ENCODE measurements around the gene SNED1. TPM values are rescaled to one million over a fixed set of nuclear protein-coding genes. Genes with fewer than 3 reads are reported as not detected.
A peak's percentile ranks its signal among the peaks of the same experiment; 100 is the strongest.

The SNED1 gene
- total RNA-seq, 3 donors from 2014 or later, result 27.1 to 46.9 (median 35.2) TPM

DNA sequence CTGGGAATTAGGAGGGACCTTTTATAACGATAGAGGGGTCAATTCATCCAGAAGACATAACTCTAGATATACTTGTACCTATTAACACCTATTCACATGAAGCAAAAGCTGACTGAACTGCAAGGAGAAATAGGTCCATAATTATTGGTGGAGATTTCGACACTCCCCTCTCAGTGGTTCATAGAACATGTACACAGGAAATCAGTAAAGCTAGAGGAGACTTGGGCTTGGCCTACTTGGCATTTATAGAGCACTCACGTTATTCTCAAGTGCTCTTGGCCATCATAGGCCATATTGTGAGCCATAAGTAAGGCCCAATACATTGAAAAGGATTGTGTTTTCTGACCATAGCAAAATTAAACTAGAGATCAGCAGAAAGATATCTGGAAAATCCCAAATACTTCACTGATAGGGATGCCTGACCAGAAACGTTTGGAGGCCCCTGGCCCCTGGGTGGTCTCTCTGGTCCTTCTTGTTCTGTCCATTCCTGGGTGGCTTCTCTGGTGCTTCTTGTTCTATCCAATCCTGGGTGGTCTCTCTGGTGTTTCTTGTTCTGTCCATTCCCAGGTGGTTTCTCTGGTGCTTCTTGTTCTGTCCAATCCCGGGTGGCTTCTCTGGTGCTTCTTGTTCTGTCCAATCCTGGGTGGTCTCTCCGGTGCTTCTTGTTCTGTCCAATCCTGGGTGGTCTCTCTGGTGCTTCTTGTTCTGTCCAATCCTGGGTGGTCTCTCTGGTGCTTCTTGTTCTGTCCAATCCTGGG is 49.0 kb downstream of the SNED1 start:
- peak in 1 of 2 donors; percentile 2 for DNase-seq (ENCODE audit: low spot score in 2 of 2)
- Histone ChIP-seq H3K9me3 (no peaks in the 10 kb centered on the region), H3K36me3 (no peaks in the 10 kb centered on the region), H3K4me3 (no peak overlapping the region), H3K27ac (no peak overlapping the region), H3K4me1 (no peaks in the 10 kb centered on the region), H3K27me3 (no peaks in the 10 kb centered on the region)
- TF ChIP-seq, protein P1, sequence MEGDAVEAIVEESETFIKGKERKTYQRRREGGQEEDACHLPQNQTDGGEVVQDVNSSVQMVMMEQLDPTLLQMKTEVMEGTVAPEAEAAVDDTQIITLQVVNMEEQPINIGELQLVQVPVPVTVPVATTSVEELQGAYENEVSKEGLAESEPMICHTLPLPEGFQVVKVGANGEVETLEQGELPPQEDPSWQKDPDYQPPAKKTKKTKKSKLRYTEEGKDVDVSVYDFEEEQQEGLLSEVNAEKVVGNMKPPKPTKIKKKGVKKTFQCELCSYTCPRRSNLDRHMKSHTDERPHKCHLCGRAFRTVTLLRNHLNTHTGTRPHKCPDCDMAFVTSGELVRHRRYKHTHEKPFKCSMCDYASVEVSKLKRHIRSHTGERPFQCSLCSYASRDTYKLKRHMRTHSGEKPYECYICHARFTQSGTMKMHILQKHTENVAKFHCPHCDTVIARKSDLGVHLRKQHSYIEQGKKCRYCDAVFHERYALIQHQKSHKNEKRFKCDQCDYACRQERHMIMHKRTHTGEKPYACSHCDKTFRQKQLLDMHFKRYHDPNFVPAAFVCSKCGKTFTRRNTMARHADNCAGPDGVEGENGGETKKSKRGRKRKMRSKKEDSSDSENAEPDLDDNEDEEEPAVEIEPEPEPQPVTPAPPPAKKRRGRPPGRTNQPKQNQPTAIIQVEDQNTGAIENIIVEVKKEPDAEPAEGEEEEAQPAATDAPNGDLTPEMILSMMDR (IDR thresholded peaks at IDR 0.05), result no peak
- no peak for TF ChIP-seq POLR2AphosphoS5 (IDR thresholded peaks at IDR 0.05)
- no peak for TF ChIP-seq POLR2A (IDR thresholded peaks at IDR 0.05)
- intact Hi-C loops (cut with DNase I; ENCODE audit: low total_unique reads), result no loop called here

DNA sequence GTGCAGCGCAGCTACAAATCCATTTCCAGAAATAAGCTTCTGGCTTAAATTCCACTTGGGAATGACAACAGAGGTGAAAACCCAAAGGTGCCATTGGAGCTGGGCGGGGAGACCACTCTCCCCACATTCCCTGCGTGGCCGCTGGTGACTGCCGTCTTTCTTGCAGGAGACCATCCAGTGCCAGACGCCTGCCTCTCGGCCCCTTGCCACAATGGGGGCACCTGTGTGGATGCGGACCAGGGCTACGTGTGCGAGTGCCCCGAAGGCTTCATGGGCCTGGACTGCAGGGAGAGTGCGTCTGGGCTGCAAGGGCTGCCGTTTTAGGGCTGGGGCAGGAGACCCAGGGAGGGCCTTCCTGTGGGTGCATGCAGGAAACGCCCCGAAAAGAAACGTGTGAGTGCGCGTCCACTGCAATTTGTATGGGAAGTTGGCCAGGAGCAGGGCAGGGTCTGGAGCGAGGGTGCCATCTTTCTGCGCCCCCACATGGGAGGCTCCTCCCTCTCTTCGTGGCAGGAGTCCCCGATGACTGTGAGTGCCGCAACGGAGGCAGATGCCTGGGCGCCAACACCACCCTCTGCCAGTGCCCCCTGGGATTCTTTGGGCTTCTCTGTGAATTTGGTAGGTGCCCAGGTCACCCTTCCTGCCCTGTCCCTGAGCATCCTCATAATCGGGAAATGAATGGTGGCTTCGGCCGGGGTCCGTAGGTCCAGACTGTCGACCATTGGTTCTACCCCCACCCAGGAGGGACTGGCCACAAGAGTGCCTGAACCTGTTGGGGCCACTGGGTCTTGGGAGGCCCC is 49.9 kb downstream of the SNED1 start:
- H3K36me3 ChIP-seq, result no peaks in the 10 kb centered on the region

DNA sequence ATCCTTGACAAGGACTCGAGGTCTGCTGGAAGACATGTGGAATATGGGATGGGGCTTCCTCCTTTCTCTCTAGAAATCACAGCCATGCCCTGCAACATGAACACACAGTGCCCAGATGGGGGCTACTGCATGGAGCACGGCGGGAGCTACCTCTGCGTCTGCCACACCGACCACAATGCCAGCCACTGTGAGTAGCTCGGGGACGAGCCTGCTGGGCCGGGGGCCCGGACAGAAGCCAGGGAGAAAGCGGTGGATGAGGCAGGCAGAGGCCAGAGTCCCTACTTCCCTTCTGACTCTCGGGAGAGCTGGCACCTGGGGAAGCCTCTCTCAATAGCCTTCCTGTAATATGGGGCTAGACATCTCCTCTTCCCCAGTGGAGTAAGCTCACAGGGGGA is 50.5 kb downstream of the SNED1 start:
- H3K4me1 ChIP-seq, result no peaks in the 10 kb centered on the region
- TF ChIP-seq POLR2A (IDR thresholded peaks at IDR 0.05), result no peak
- TF ChIP-seq, protein P1 (IDR thresholded peaks at IDR 0.05), result no peak
- no peak for TF ChIP-seq POLR2AphosphoS5 (IDR thresholded peaks at IDR 0.05)
- no peaks in the 10 kb centered on the region for H3K27me3 ChIP-seq
- no peaks in the 10 kb centered on the region for H3K36me3 ChIP-seq
- H3K9me3 ChIP-seq, result no peaks in the 10 kb centered on the region
- intact Hi-C loops (cut with DNase I; ENCODE audit: low total_unique reads), result no loop called here
- peak in 1 of 2 donors; percentile 10 for DNase-seq (ENCODE audit: low spot score in 2 of 2)
- no peak overlapping the region for H3K27ac ChIP-seq
- H3K4me3 ChIP-seq, result no peak overlapping the region

More for the DNA sequence above, 49.9 kb downstream of the SNED1 start:
- Histone ChIP-seq H3K4me3 (no peak overlapping the region), H3K27me3 (no peaks in the 10 kb centered on the region), H3K4me1 (no peaks in the 10 kb centered on the region), H3K27ac (no peak overlapping the region), H3K9me3 (no peaks in the 10 kb centered on the region)
- no peak for TF ChIP-seq POLR2AphosphoS5 (IDR thresholded peaks at IDR 0.05)
- no peak for TF ChIP-seq POLR2A (IDR thresholded peaks at IDR 0.05)
- TF ChIP-seq, protein P1 (IDR thresholded peaks at IDR 0.05), result no peak
- peak in 1 of 2 donors; percentile 13 for DNase-seq (ENCODE audit: low spot score in 2 of 2)
- intact Hi-C loops (cut with DNase I; ENCODE audit: low total_unique reads), result no loop called here

DNA sequence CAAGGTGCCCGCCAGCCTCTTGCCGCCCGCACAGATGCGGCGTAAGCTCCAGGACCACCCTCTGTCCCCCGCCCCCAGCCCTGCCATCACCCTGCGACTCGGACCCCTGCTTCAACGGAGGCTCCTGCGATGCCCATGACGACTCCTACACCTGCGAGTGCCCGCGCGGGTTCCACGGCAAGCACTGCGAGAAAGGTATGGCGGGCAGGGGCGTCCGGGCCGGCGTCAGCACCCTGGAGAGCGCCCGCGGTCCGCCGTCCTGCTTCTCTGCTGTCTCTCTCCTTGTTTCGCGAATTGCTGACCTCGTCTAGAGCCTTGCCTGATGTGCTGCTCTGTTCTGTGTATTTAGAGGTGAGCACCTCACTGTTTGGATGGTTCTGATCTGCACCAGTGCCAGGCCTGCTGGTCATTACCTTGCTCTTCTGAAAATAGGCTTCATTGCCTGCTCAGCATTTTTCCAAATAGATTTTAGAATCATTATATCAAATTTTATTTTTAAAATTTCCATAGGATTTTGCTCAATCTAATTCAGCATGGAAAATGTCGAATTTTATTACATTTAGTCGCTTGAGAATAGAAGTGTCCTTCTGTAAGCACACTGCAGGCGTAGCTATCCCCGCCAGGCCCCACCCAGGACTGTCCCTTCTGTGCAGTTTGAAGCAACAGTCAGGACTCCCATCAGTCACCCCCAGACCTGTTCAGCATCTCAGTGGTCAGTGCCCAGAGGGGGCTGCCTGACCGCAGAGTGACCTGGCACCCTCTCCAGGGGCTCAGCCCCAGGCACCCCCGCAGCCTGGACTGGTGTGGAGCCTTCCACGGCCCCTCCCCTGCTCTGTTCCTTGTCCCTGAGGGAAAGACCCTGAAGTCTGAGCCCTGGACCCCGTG is 51.6 kb downstream of the SNED1 start:
- Histone ChIP-seq H3K9me3 (no peaks in the 10 kb centered on the region), H3K4me1 (no peaks in the 10 kb centered on the region), H3K27me3 (no peaks in the 10 kb centered on the region), H3K27ac (no peak overlapping the region), H3K4me3 (no peak overlapping the region), H3K36me3 (no peaks in the 10 kb centered on the region)
- no peak for TF ChIP-seq POLR2A (IDR thresholded peaks at IDR 0.05)
- TF ChIP-seq, protein P1 (IDR thresholded peaks at IDR 0.05), result no peak
- no peak for TF ChIP-seq POLR2AphosphoS5 (IDR thresholded peaks at IDR 0.05)
- DNase-seq (ENCODE audit: low spot score in 2 of 2), result peak in 1 of 2 donors; percentile 14
- intact Hi-C loops (cut with DNase I; ENCODE audit: low total_unique reads), result no loop called here

Data from breast epithelium (tissue), 4 donors.